Measurements from ENCODE around the gene HRH3.

The HRH3 gene

DNA sequence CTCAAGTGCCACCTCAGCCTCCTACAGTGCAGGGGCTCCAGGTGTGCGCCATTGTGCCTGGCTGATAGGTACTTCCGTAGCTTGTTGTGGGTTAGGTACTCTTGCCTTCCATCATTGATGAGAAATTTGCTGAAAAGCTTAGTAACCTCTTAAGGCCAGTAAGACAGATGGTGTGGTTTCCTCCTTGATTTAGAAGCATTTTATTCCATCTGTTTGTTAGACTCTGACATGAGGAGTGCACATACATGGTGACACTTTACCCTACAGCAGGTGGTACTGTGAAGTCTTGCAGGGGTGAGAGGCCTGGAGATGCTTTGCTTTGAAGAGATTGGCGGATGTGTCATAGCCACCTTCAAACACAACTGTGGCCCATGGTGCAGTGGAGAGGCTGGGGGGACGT, 52.0 kb downstream of the HRH3 start:
- DNase-seq (ENCODE audit: extremely low read depth, low read depth) = no peak
- TF ChIP-seq, protein P1, sequence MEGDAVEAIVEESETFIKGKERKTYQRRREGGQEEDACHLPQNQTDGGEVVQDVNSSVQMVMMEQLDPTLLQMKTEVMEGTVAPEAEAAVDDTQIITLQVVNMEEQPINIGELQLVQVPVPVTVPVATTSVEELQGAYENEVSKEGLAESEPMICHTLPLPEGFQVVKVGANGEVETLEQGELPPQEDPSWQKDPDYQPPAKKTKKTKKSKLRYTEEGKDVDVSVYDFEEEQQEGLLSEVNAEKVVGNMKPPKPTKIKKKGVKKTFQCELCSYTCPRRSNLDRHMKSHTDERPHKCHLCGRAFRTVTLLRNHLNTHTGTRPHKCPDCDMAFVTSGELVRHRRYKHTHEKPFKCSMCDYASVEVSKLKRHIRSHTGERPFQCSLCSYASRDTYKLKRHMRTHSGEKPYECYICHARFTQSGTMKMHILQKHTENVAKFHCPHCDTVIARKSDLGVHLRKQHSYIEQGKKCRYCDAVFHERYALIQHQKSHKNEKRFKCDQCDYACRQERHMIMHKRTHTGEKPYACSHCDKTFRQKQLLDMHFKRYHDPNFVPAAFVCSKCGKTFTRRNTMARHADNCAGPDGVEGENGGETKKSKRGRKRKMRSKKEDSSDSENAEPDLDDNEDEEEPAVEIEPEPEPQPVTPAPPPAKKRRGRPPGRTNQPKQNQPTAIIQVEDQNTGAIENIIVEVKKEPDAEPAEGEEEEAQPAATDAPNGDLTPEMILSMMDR (IDR thresholded peaks at IDR 0.05; ENCODE audit: low read depth, low read length, missing control alignments) = no peak
- no peak overlapping the region for H3K4me3 ChIP-seq (replicated peaks; ENCODE audit: low read depth, low read length)

DNA sequence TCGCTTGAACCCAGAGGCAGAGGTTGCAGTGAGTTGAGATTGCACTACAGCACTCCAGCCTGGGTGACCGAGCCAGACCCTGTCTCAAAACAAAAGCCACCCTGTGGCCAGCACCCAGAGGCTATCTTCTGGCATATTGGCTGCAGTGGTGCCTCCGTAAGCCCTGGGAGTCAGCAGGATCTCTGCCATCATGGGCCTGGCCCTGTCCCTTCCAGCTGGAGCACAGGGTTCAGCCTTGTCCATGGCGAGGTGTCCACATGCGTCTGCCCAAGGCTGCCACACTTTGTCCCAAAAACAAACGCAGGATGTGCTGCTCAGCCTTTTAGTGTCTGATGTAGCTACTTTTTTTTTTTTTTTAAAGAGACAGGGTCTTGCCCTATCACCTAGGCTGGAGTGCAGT, 52.6 kb downstream of the HRH3 start:
- TF ChIP-seq, protein P1 (IDR thresholded peaks at IDR 0.05; ENCODE audit: low read depth, low read length, missing control alignments) = no peak

DNA sequence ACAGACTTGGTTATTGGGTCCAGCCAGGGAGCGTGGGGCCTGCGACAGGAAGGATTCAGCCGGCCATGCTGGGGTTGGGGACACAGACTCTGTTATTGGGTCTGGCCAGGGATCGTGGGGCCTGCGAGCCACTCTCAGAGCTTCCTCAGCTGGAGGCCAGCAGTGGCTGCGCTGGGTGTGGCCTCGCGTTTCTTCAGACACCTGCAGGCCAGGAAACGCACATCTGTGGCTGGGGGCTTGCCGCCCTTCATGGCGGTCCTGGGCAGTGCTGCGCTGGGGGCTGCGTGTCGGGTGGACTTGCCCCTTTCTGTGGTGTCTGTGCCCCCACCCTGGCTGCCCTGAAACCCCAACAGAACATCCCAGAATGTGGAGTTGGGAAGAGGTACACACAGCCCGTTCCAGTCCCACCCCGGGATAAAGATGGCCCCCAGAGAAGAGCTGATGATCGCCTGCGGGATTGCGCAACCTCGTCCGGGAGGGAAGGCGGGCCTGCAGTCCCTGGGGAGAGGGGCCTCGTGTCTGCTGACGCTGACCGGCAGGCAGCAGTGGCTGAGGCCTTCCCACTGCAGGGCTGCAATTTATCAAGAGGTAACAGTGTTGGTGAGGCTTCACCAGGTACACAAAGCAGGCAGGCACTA, 54.2 kb downstream of the HRH3 start:
- DNase-seq (ENCODE audit: extremely low read depth, low read depth) = no peak
- H3K4me3 ChIP-seq (replicated peaks; ENCODE audit: low read depth, low read length) = no peak overlapping the region
- TF ChIP-seq, protein P1 (IDR thresholded peaks at IDR 0.05; ENCODE audit: low read depth, low read length, missing control alignments) = no peak

More for the DNA sequence above, 52.6 kb downstream of the HRH3 start:
- no peak for DNase-seq (ENCODE audit: extremely low read depth, low read depth)
- no peak overlapping the region for H3K4me3 ChIP-seq (replicated peaks; ENCODE audit: low read depth, low read length)

All from HFF-Myc (cell line).